HepG2 (cell line): Measurements from ENCODE around the gene CERS1. TPM values are rescaled to one million over a fixed set of nuclear protein-coding genes. Genes with fewer than 3 reads are reported as not detected.

ENCODE experiments used
- CCDC6 ChIP-seq: sonication (generic); formaldehyde crosslinking; IDR thresholded peaks from 2 replicates; pipeline ENCODE4 v1.8.1; 2022; ENCODE audit warnings: mild to moderate bottlenecking, missing genetic modification reagents, moderate library complexity
- CENPT ChIP-seq: sonication (generic); formaldehyde crosslinking; IDR thresholded peaks from 2 replicates; pipeline ENCODE4 v1.8.0; 2022; ENCODE audit warnings: low read depth, mild to moderate bottlenecking, moderate library complexity, missing genetic modification reagents
- EP300 ChIP-seq, 3 experiments: sonication (generic) in 1 of 3; formaldehyde crosslinking in 1 of 3; IDR thresholded peaks; 2 replicates each; pipeline versions ENCODE4 v1.5.1 to v1.6.1; 2011 to 2020; ENCODE audit warnings: low read depth in 2 of 3, low read length in 2 of 3, borderline replicate concordance in 1 of 3, improper control_type of control experiment in 1 of 3, mild to moderate bottlenecking in 1 of 3, missing genetic modification reagents in 1 of 3, moderate library complexity in 1 of 3
- GTF3A ChIP-seq: sonication (generic); formaldehyde crosslinking; conservative IDR thresholded peaks from 2 replicates; pipeline ENCODE4 v1.4.0; 2020; ENCODE audit warnings: mild to moderate bottlenecking, missing genetic modification reagents
- HNF4G ChIP-seq, 2 experiments: sonication (generic) in 1 of 2; formaldehyde crosslinking in 1 of 2; IDR thresholded peaks; 2 replicates each; pipeline versions ENCODE4 v1.4.0 to v1.6.1; 2011 to 2020; ENCODE audit warnings: borderline replicate concordance in 2 of 2, low read depth in 2 of 2, mild to moderate bottlenecking in 2 of 2, low read length in 1 of 2, missing genetic modification reagents in 1 of 2, moderate library complexity in 1 of 2
- HOXA3 ChIP-seq: sonication (generic); formaldehyde crosslinking; IDR thresholded peaks from 2 replicates; pipeline ENCODE4 v1.5.0; 2020; ENCODE audit warnings: missing genetic modification reagents
- KDM5B ChIP-seq: sonication (generic); formaldehyde crosslinking; IDR thresholded peaks from 2 replicates; pipeline ENCODE4 v1.4.0; 2020; ENCODE audit warnings: missing genetic modification reagents, mild to moderate bottlenecking, borderline replicate concordance
- MEIS1 ChIP-seq: sonication (generic); formaldehyde crosslinking; IDR thresholded peaks from 2 replicates; pipeline ENCODE4 v1.9.0; 2021; ENCODE audit warnings: mild to moderate bottlenecking, missing genetic modification reagents, moderate library complexity, borderline replicate concordance
- POGZ ChIP-seq: sonication (generic); formaldehyde crosslinking; IDR thresholded peaks from 2 replicates; pipeline ENCODE4 v1.4.0; 2020; ENCODE audit warnings: mild to moderate bottlenecking, missing genetic modification reagents
- RERE ChIP-seq: IDR thresholded peaks from 2 replicates; pipeline ENCODE4 v1.6.1; 2016; ENCODE audit warnings: low read depth, missing genetic modification reagents, missing compliant biosample characterization
- TBX2 ChIP-seq: sonication (generic); formaldehyde crosslinking; IDR thresholded peaks from 2 replicates; pipeline ENCODE4 v1.5.0; 2020; ENCODE audit warnings: missing genetic modification reagents, mild to moderate bottlenecking, borderline replicate concordance
- TEF ChIP-seq: sonication (generic); formaldehyde crosslinking; IDR thresholded peaks from 2 replicates; pipeline ENCODE4 v1.5.0; 2020; ENCODE audit warnings: missing genetic modification reagents
- TGIF2 ChIP-seq: IDR thresholded peaks from 2 replicates; pipeline ENCODE4 v1.6.1; 2016; ENCODE audit warnings: control low read depth, missing compliant biosample characterization
- ZNF124 ChIP-seq: sonication (generic); formaldehyde crosslinking; IDR thresholded peaks from 2 replicates; pipeline ENCODE4 v1.4.0; 2020; ENCODE audit warnings: missing genetic modification reagents
- ZNF367 ChIP-seq: sonication (generic); formaldehyde crosslinking; IDR thresholded peaks from 2 replicates; pipeline ENCODE4 v1.4.0; 2020; ENCODE audit warnings: missing genetic modification reagents, borderline replicate concordance
- ZNF496 ChIP-seq: sonication (generic); formaldehyde crosslinking; IDR thresholded peaks from 2 replicates; pipeline ENCODE4 v1.8.1; 2023; ENCODE audit warnings: mild to moderate bottlenecking, moderate library complexity, missing genetic modification reagents; ENCODE audit not compliant: insufficient replicate concordance
- polyA plus RNA-seq, 8 experiments: library from polyadenylated mRNA; depleted of rRNA in 3 of 8; stranded (reverse) in 7 of 8; unstranded in 1 of 8; fragments of >200 nt; fragmentation: Illumina TruSeq in 4 of 8; extraction: Trizol in 4 of 8; gene quantifications; 2 replicates each; pipeline versions ENCODE4 v1.2.1 to v1.2.3, GENCODE V29; 2011 to 2016; ENCODE audit warnings: low read depth in 4 of 8, missing spikeins in 1 of 8, mixed read lengths in 1 of 8; ENCODE audit not compliant: insufficient read depth in 1 of 8
- total RNA-seq, 5 experiments: library from RNA; depleted of rRNA; stranded (reverse); fragments of >200 nt; fragmentation: Illumina TruSeq; extraction: Trizol; gene quantifications; 2 replicates each; pipeline ENCODE4 v1.2.3, GENCODE V29; 2016; ENCODE audit warnings: low read depth in 1 of 5
- TF ChIP-seq, protein P1 (sequence below): sonication (generic); formaldehyde crosslinking; conservative IDR thresholded peaks from 2 replicates; pipeline ENCODE4 v1.4.0; 2020; ENCODE audit warnings: missing genetic modification reagents
- TF ChIP-seq, protein P2 (sequence below): sonication (generic); formaldehyde crosslinking; IDR thresholded peaks from 2 replicates; pipeline ENCODE4 v1.4.0; 2020; ENCODE audit warnings: missing genetic modification reagents, low read depth, mild to moderate bottlenecking, borderline replicate concordance

The CERS1 gene
- total and polyA plus RNA-seq, 2 of the 13 experiments (the other 11 are each of a cell fraction or from before 2014, with no cell fraction given): 4.6 to 9.8 TPM

GRCh38 chr19:18831524-18832305, 64.2 kb downstream of the CERS1 start, which contains the start of gene UPF1 (continued):
- TF ChIP-seq, protein P1, sequence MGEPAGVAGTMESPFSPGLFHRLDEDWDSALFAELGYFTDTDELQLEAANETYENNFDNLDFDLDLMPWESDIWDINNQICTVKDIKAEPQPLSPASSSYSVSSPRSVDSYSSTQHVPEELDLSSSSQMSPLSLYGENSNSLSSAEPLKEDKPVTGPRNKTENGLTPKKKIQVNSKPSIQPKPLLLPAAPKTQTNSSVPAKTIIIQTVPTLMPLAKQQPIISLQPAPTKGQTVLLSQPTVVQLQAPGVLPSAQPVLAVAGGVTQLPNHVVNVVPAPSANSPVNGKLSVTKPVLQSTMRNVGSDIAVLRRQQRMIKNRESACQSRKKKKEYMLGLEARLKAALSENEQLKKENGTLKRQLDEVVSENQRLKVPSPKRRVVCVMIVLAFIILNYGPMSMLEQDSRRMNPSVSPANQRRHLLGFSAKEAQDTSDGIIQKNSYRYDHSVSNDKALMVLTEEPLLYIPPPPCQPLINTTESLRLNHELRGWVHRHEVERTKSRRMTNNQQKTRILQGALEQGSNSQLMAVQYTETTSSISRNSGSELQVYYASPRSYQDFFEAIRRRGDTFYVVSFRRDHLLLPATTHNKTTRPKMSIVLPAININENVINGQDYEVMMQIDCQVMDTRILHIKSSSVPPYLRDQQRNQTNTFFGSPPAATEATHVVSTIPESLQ (CRISPR knock-in tag): no peak
- no peak for TF ChIP-seq RERE
- TF ChIP-seq POGZ: 0 out of 2 replicates have a peak, but pooled peaks have one; percentile 13
- no peak for TF ChIP-seq TGIF2 (CRISPR knock-in tag)
- no peak for TF ChIP-seq HNF4G (IDR thresholded peaks at IDR 0.05; ENCODE audit: borderline replicate concordance, low read depth, low read length)
- TF ChIP-seq HNF4G (CRISPR knock-in tag; IDR thresholded peaks at IDR 0.05; ENCODE audit: borderline replicate concordance, low read depth): no peak
- no peak for TF ChIP-seq TEF
- peak; percentile 43; the same call in 1 of the 2 replicates for TF ChIP-seq KDM5B (CRISPR knock-in tag)
- TF ChIP-seq CCDC6 (CRISPR knock-in tag): peak; percentile 90; the same call in 1 of the 2 replicates
- peak; percentile 72; the same call in 1 of the 2 replicates for TF ChIP-seq HOXA3 (CRISPR knock-in tag)
- no peak for TF ChIP-seq GTF3A
- TF ChIP-seq TBX2 (CRISPR knock-in tag): peak; percentile 65
- no peak; the same call in 1 of the 2 replicates for TF ChIP-seq ZNF367 (CRISPR knock-in tag)
- TF ChIP-seq CENPT (CRISPR knock-in tag): peak; percentile 78; the same call in 1 of the 2 replicates
- TF ChIP-seq ZNF496 (CRISPR knock-in tag): no peak
- no peak for TF ChIP-seq EP300 (IDR thresholded peaks at IDR 0.05; ENCODE audit: low read depth in 2 of 2, low read length in 2 of 2)
- TF ChIP-seq EP300 (CRISPR knock-in tag; IDR thresholded peaks at IDR 0.05; ENCODE audit: borderline replicate concordance): no peak
- no peak for TF ChIP-seq MEIS1
- TF ChIP-seq ZNF124 (CRISPR knock-in tag): no peak; the same call in 1 of the 2 replicates
- TF ChIP-seq, protein P2, sequence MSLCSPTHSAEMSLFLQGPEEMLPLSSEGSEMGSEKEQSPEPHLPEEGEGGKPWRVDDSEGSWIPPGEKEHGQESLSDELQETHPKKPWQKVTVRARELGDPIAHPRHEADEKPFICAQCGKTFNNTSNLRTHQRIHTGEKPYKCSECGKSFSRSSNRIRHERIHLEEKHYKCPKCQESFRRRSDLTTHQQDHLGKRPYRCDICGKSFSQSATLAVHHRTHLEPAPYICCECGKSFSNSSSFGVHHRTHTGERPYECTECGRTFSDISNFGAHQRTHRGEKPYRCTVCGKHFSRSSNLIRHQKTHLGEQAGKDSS: no peak
